ENCODE results near the gene GAK. TPM values are rescaled to one million over a fixed set of nuclear protein-coding genes. Genes with fewer than 3 reads are reported as not detected.

The GAK gene
- total RNA-seq, 1 donor: 44.0 TPM

GRCh38 chr4:893276-893994 lies 38.7 kb downstream of the GAK start:
- no peak overlapping the region for H3K4me3 ChIP-seq (ENCODE audit: low read depth, low read length)
- DNase-seq (ENCODE audit: low read depth): no peak
- no peak for TF ChIP-seq CTCF (IDR thresholded peaks at IDR 0.05; ENCODE audit: insufficient read depth, low read depth, low read length)

GRCh38 chr4:892780-893179 lies 39.3 kb downstream of the GAK start:
- TF ChIP-seq CTCF (IDR thresholded peaks at IDR 0.05; ENCODE audit: insufficient read depth, low read depth, low read length): no peak
- DNase-seq (ENCODE audit: low read depth): no peak
- no peak overlapping the region for H3K4me3 ChIP-seq (ENCODE audit: low read depth, low read length)

GRCh38 chr4:891747-892146 lies 40.4 kb downstream of the GAK start:
- no peak overlapping the region for H3K4me3 ChIP-seq (ENCODE audit: low read depth, low read length)
- TF ChIP-seq CTCF (IDR thresholded peaks at IDR 0.05; ENCODE audit: insufficient read depth, low read depth, low read length): peak; percentile 21
- no peak for DNase-seq (ENCODE audit: low read depth)

- DNase-seq (ENCODE audit: low read depth): no peak
- no peak for TF ChIP-seq CTCF (IDR thresholded peaks at IDR 0.05; ENCODE audit: insufficient read depth, low read depth, low read length)
- H3K4me3 ChIP-seq (ENCODE audit: low read depth, low read length): no peak overlapping the region
Measured at GRCh38 chr4:890036-890695, 42.0 kb downstream of the GAK start.

- no peak overlapping the region for H3K4me3 ChIP-seq (ENCODE audit: low read depth, low read length)
- TF ChIP-seq CTCF (IDR thresholded peaks at IDR 0.05; ENCODE audit: insufficient read depth, low read depth, low read length): no peak
- no peak for DNase-seq (ENCODE audit: low read depth)
Measured at GRCh38 chr4:889516-889915, 42.6 kb downstream of the GAK start.

- DNase-seq (ENCODE audit: low read depth): no peak
- no peak overlapping the region for H3K4me3 ChIP-seq (ENCODE audit: low read depth, low read length)
- TF ChIP-seq CTCF (IDR thresholded peaks at IDR 0.05; ENCODE audit: insufficient read depth, low read depth, low read length): no peak
Measured at GRCh38 chr4:888029-888428, 44.1 kb downstream of the GAK start.

Measured in fibroblast of villous mesenchyme (primary cell).